RWPE2 (cell line): ENCODE results near the gene CDK5RAP3.

ENCODE experiments used
- ATAC-seq: fragments of 200-7000 bp; cut with Tn5 transposase; 3 replicates; pipeline ENCODE4 v1.9.1; 2021; ENCODE audit warnings: low read depth
- DNase-seq: peaks from one replicate; pipeline ENCODE4 v3.0.0-alpha.2; 2020; ENCODE audit warnings: low spot score
- H3K27ac ChIP-seq: fragments of 450-650 bp; 2 replicates; pipeline ENCODE4 v1.5.1; 2017; ENCODE audit warnings: mild to moderate bottlenecking; ENCODE audit not compliant: poor library complexity, severe bottlenecking
- H3K27me3 ChIP-seq: fragments of 250-450 bp; sonication (Bioruptor Pico); 2 replicates; pipeline ENCODE4 v1.5.1; 2021; ENCODE audit warnings: mild to moderate bottlenecking, moderate library complexity; ENCODE audit not compliant: insufficient read depth, poor library complexity, severe bottlenecking
- H3K36me3 ChIP-seq: fragments of 250-450 bp; sonication (Bioruptor Pico); 2 replicates; pipeline ENCODE4 v1.5.1; 2020; ENCODE audit warnings: low read depth, mild to moderate bottlenecking, moderate library complexity
- H3K4me1 ChIP-seq: fragments of 250-450 bp; sonication (Bioruptor Pico); 2 replicates; pipeline ENCODE4 v1.5.1; 2021; ENCODE audit warnings: mild to moderate bottlenecking, moderate library complexity; ENCODE audit not compliant: insufficient read depth, poor library complexity, severe bottlenecking
- H3K4me3 ChIP-seq: fragments of 250-450 bp; sonication (Bioruptor Pico); 2 replicates; pipeline ENCODE4 v1.5.1; 2021; ENCODE audit warnings: mild to moderate bottlenecking, moderate library complexity; ENCODE audit not compliant: severe bottlenecking
- H3K9me3 ChIP-seq: fragments of 250-450 bp; sonication (Bioruptor Pico); 2 replicates; pipeline ENCODE4 v1.5.1; 2021; ENCODE audit warnings: mild to moderate bottlenecking, moderate library complexity; ENCODE audit not compliant: severe bottlenecking
- TF ChIP-seq, protein P1 (sequence below): fragments of 450-650 bp; IDR thresholded peaks from one replicate; pipeline ENCODE4 v1.5.1; 2017; ENCODE audit warnings: mild to moderate bottlenecking, moderate library complexity; ENCODE audit not compliant: poor library complexity, severe bottlenecking

The CDK5RAP3 gene

DNA sequence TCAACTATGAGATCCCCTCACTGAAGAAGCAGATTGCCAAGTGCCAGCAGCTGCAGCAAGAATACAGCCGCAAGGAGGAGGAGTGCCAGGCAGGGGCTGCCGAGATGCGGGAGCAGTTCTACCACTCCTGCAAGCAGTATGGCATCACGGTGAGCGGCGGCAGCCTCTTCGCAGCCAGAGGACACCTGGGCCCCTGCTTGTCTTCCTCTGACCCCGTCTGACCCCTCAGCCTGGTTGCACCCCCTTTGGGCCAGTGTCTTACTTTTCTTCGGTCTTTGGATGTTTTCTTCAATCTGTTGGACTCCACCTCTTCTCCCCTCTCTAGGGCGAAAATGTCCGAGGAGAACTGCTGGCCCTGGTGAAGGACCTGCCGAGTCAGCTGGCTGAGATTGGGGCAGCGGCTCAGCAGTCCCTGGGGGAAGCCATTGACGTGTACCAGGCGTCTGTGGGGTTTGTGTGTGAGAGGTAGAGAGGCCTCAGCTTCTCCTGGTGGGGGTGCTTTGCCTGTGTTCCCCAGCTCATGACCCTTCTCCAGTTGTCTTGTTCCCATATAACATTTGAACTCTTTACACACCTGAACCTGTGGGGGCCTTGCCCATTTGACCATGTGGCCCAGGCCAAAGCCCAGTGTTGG is 4.4 kb downstream of the CDK5RAP3 start:
- Histone ChIP-seq H3K4me3 (no peak overlapping the region), H3K9me3 (no peaks in the 10 kb centered on the region), H3K4me1 (peaks cover 7% of the 10 kb centered on the region), H3K27me3 (no peaks in the 10 kb centered on the region), H3K27ac (no peak overlapping the region), H3K36me3 (peaks cover 74% of the 10 kb centered on the region)
- ATAC-seq (no peak), DNase-seq (no peak)
- TF ChIP-seq, protein P1, sequence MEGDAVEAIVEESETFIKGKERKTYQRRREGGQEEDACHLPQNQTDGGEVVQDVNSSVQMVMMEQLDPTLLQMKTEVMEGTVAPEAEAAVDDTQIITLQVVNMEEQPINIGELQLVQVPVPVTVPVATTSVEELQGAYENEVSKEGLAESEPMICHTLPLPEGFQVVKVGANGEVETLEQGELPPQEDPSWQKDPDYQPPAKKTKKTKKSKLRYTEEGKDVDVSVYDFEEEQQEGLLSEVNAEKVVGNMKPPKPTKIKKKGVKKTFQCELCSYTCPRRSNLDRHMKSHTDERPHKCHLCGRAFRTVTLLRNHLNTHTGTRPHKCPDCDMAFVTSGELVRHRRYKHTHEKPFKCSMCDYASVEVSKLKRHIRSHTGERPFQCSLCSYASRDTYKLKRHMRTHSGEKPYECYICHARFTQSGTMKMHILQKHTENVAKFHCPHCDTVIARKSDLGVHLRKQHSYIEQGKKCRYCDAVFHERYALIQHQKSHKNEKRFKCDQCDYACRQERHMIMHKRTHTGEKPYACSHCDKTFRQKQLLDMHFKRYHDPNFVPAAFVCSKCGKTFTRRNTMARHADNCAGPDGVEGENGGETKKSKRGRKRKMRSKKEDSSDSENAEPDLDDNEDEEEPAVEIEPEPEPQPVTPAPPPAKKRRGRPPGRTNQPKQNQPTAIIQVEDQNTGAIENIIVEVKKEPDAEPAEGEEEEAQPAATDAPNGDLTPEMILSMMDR = no peak

DNA sequence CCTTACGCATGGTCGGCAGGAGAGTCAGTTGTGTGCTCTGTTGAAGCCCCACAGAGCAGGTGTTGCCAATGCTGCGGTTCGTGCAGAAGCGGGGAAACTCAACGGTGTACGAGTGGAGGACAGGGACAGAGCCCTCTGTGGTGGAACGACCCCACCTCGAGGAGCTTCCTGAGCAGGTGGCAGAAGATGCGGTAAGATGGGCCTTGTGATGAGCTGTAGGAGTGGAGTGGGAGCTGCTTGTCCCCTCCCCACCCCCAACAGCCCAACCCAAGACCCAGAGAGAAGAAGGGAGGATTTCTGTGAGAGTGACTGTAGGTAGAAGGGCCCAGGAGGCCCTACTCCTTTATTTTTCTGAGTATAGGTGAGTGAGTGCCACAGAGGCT is 4.9 kb downstream of the CDK5RAP3 start:
- no peak overlapping the region for H3K27ac ChIP-seq
- H3K4me3 ChIP-seq = no peak overlapping the region
- H3K27me3 ChIP-seq = no peaks in the 10 kb centered on the region
- H3K36me3 ChIP-seq = peaks cover 79% of the 10 kb centered on the region
- peaks cover 5% of the 10 kb centered on the region for H3K4me1 ChIP-seq
- TF ChIP-seq, protein P1 = no peak
- H3K9me3 ChIP-seq = no peaks in the 10 kb centered on the region
- ATAC-seq = no peak
- DNase-seq = no peak

DNA sequence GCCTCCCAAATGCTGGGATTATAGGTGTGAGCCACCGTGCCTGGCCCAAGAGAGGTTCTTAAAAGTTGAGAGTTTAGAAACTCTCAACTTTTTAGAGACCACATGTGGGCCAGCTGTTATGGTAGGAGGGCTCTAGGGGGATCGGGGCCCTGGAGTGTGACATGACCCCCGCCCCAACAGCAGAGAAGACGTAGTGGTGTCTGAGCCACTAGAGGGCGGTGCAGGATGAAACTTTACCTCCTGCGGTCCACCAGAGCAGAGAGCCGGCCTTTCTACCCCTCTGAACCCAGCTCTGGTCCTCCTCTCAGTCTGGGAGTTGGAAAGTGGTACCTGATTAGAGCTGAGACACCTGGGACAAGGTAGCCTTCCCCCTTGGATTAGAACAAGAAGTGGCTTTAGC is 7.4 kb downstream of the CDK5RAP3 start:
- no peak overlapping the region for H3K4me3 ChIP-seq
- no peak for DNase-seq
- TF ChIP-seq, protein P1 = peak; percentile 72
- no peaks in the 10 kb centered on the region for H3K4me1 ChIP-seq
- H3K36me3 ChIP-seq = peaks cover 90% of the 10 kb centered on the region
- no peaks in the 10 kb centered on the region for H3K27me3 ChIP-seq
- no peak overlapping the region for H3K27ac ChIP-seq
- peak; percentile 67; the same call in 2 of the 3 replicates for ATAC-seq
- H3K9me3 ChIP-seq = no peaks in the 10 kb centered on the region

DNA sequence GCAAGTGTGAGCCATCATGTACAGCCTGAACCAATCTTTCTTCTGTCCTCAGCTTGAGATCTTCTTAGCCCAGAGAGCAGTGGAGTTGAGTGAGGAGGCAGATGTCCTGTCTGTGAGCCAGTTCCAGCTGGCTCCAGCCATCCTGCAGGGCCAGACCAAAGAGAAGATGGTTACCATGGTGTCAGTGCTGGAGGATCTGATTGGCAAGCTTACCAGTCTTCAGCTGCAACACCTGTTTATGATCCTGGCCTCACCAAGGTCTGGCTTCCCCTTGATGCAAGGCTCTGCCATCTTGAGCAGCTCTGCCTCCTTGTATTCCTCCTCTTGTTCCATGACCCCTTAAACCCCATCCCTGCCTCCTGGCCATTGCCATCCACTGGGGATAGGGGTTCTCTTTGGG is 9.6 kb downstream of the CDK5RAP3 start:
- no peaks in the 10 kb centered on the region for H3K9me3 ChIP-seq
- H3K4me1 ChIP-seq = no peaks in the 10 kb centered on the region
- TF ChIP-seq, protein P1 = no peak
- H3K27ac ChIP-seq = no peak overlapping the region
- peaks cover 81% of the 10 kb centered on the region for H3K36me3 ChIP-seq
- H3K27me3 ChIP-seq = no peaks in the 10 kb centered on the region
- no peak for DNase-seq
- no peak for ATAC-seq
- H3K4me3 ChIP-seq = no peak overlapping the region

DNA sequence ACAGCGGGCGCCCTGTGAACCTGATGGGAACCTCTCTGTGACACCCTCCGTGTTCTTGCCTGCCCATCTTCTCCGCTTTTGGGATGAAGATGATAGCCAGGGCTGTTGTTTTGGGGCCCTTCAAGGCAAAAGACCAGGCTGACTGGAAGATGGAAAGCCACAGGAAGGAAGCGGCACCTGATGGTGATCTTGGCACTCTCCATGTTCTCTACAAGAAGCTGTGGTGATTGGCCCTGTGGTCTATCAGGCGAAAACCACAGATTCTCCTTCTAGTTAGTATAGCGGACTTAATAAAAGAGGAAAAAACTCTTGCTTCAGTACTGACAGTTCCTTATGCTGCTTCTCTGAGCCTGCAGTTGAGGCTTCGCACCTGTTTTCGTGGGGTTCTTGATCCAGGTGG is 10.5 kb downstream of the CDK5RAP3 start:
- ATAC-seq (no peak), DNase-seq (no peak)
- Histone ChIP-seq H3K27me3 (no peaks in the 10 kb centered on the region), H3K27ac (no peak overlapping the region), H3K36me3 (peaks cover 72% of the 10 kb centered on the region), H3K4me1 (no peaks in the 10 kb centered on the region), H3K4me3 (no peak overlapping the region), H3K9me3 (no peaks in the 10 kb centered on the region)
- TF ChIP-seq, protein P1 = no peak
